GM23338 (cell line): Measurements from ENCODE around the gene MVB12B. TPM values are rescaled to one million over a fixed set of nuclear protein-coding genes. Genes with fewer than 3 reads are reported as not detected.
A peak's percentile ranks its signal among the peaks of the same experiment; 100 is the strongest.

ENCODE experiments used
- ATAC-seq: fragments of 200-7000 bp; cut with Tn5 transposase; 3 replicates; pipeline ENCODE4 v1.9.1; 2020
- DNase-seq: peaks from one replicate; pipeline ENCODE4 v3.0.0-alpha.2; 2015; ENCODE audit warnings: low spot score
- H2AFZ ChIP-seq: fragments of 200-600 bp; sonication (generic); 2 replicates; pipeline ENCODE4 v1.8.0; 2016; ENCODE audit warnings: antibody characterized with exemption, mild to moderate bottlenecking, moderate library complexity
- H3F3A ChIP-seq: fragments of 200-600 bp; sonication (generic); replicated peaks from 2 replicates; pipeline ENCODE4 v1.8.0; 2017; ENCODE audit warnings: antibody characterized with exemption, mixed run types, low read depth
- H3K27ac ChIP-seq: fragments of 200-600 bp; sonication (generic); 2 replicates; pipeline ENCODE4 v1.6.1; 2016; ENCODE audit warnings: low read depth
- H3K27me3 ChIP-seq: fragments of 200-600 bp; sonication (generic); 2 replicates; pipeline ENCODE4 v1.8.0; 2016; ENCODE audit warnings: mild to moderate bottlenecking, mixed run types, moderate library complexity; ENCODE audit not compliant: insufficient read depth
- H3K36me3 ChIP-seq: fragments of 200-600 bp; sonication (generic); 2 replicates; pipeline ENCODE4 v1.8.0; 2016; ENCODE audit warnings: mild to moderate bottlenecking; ENCODE audit not compliant: insufficient read depth
- H3K4me1 ChIP-seq: fragments of 200-600 bp; sonication (generic); 2 replicates; pipeline ENCODE4 v1.8.0; 2016; ENCODE audit warnings: mild to moderate bottlenecking, moderate library complexity; ENCODE audit not compliant: insufficient read depth
- H3K4me2 ChIP-seq: fragments of 200-600 bp; sonication (generic); 2 replicates; pipeline ENCODE4 v1.7.1; 2017; ENCODE audit warnings: mixed run types
- H3K4me3 ChIP-seq: fragments of 200-600 bp; sonication (generic); 2 replicates; pipeline ENCODE4 v1.6.1; 2016; ENCODE audit warnings: mixed run types
- H3K79me2 ChIP-seq: fragments of 200-600 bp; sonication (generic); replicated peaks from 2 replicates; pipeline ENCODE4 v1.8.0; 2017; ENCODE audit warnings: mild to moderate bottlenecking; ENCODE audit not compliant: insufficient read depth
- H3K9me2 ChIP-seq: fragments of 200-600 bp; sonication (generic); 2 replicates; pipeline ENCODE4 v1.8.0; 2017; ENCODE audit not compliant: insufficient read depth
- H4K20me1 ChIP-seq: fragments of 200-600 bp; sonication (generic); replicated peaks from 2 replicates; pipeline ENCODE4 v1.8.0; 2017; ENCODE audit warnings: mild to moderate bottlenecking; ENCODE audit not compliant: insufficient read depth
- H3K27ac Mint-ChIP-seq: 2 replicates; pipeline ENCODE4 v1.8.0; 2020; ENCODE audit warnings: inconsistent platforms, mild to moderate bottlenecking, moderate library complexity, mixed read lengths
- H3K27me3 Mint-ChIP-seq: 3 replicates; pipeline ENCODE4 v1.8.0; 2022; ENCODE audit warnings: low read depth, mild to moderate bottlenecking, moderate library complexity, mixed read lengths, inconsistent platforms; ENCODE audit not compliant: insufficient read depth, poor library complexity
- H3K36me3 Mint-ChIP-seq: 3 replicates; pipeline ENCODE4 v1.8.0; 2021; ENCODE audit warnings: low read depth, mild to moderate bottlenecking, inconsistent platforms, moderate library complexity, mixed read lengths
- H3K4me1 Mint-ChIP-seq: 3 replicates; pipeline ENCODE4 v1.8.0; 2020; ENCODE audit warnings: mild to moderate bottlenecking, inconsistent platforms, mixed read lengths
- H3K4me3 Mint-ChIP-seq: 3 replicates; pipeline ENCODE4 v1.8.0; 2021; ENCODE audit warnings: moderate library complexity, mild to moderate bottlenecking, inconsistent platforms, mixed read lengths
- H3K9me3 Mint-ChIP-seq: 3 replicates; pipeline ENCODE4 v1.8.0; 2020; ENCODE audit warnings: moderate library complexity, mild to moderate bottlenecking, inconsistent platforms, mixed read lengths
- CREB1 ChIP-seq: fragments of 250-450 bp; sonication (Bioruptor Pico); IDR thresholded peaks from 2 replicates; pipeline ENCODE4 v1.5.0; 2020; ENCODE audit warnings: low read depth, mild to moderate bottlenecking, moderate library complexity
- CTCF ChIP-seq, 2 experiments: fragments of 200-600 bp in 1 of 2; sonication (generic) in 1 of 2; conservative IDR thresholded peaks; 2 replicates each; pipeline versions ENCODE4 v1.5.1 to v1.6.1; 2016 to 2017; ENCODE audit warnings: antibody characterized with exemption in 2 of 2, low read depth in 2 of 2, mild to moderate bottlenecking in 2 of 2, moderate library complexity in 1 of 2
- ETS1 ChIP-seq: IDR thresholded peaks from 2 replicates; pipeline ENCODE4 v1.6.1; 2016; ENCODE audit warnings: antibody characterized with exemption
- EZH2 ChIP-seq: fragments of 200-600 bp; sonication (generic); IDR thresholded peaks from one replicate; pipeline ENCODE4 v1.8.0; 2017; ENCODE audit warnings: antibody characterized with exemption, mild to moderate bottlenecking, low read depth; ENCODE audit not compliant: unreplicated experiment
- EZH2phosphoT487 ChIP-seq: fragments of 200-600 bp; sonication (generic); IDR thresholded peaks from one replicate; pipeline ENCODE4 v1.8.1; 2018; ENCODE audit warnings: antibody characterized with exemption; ENCODE audit not compliant: unreplicated experiment
- JUNB ChIP-seq: IDR thresholded peaks from one replicate; pipeline ENCODE4 v1.6.1; 2016; ENCODE audit warnings: antibody characterized with exemption; ENCODE audit not compliant: unreplicated experiment
- NANOG ChIP-seq: IDR thresholded peaks from 2 replicates; pipeline ENCODE4 v1.6.1; 2016; ENCODE audit warnings: antibody characterized with exemption, borderline replicate concordance
- POLR2AphosphoS5 ChIP-seq: IDR thresholded peaks from 2 replicates; pipeline ENCODE4 v1.6.1; 2016; ENCODE audit warnings: antibody characterized with exemption, low read depth
- STAT1 ChIP-seq: IDR thresholded peaks from one replicate; pipeline ENCODE4 v1.6.1; 2016; ENCODE audit warnings: antibody characterized with exemption; ENCODE audit not compliant: unreplicated experiment
- ZNF331 ChIP-seq: fragments of 250-450 bp; sonication (Bioruptor Pico); IDR thresholded peaks from 2 replicates; pipeline ENCODE4 v1.5.0; 2020; ENCODE audit warnings: low read depth, mild to moderate bottlenecking, moderate library complexity
- polyA plus RNA-seq: library from polyadenylated mRNA; unstranded; fragments of >200 nt; fragmentation: Nextera tagmentation; extraction: Ambion mirVana; gene quantifications from 2 replicates; pipeline ENCODE4 v1.2.1, GENCODE V29; 2016
- total RNA-seq: library from RNA; depleted of rRNA; stranded (reverse); fragments of >200 nt; shearing (Covaris generic); gene quantifications from 2 replicates; pipeline ENCODE4 v1.2.3, GENCODE V29; 2014
- TF ChIP-seq, protein P1 (sequence below): fragments of 250-450 bp; sonication (Bioruptor Pico); IDR thresholded peaks from 2 replicates; pipeline ENCODE4 v1.5.0; 2020; ENCODE audit warnings: mild to moderate bottlenecking, moderate library complexity
- TF ChIP-seq, protein P2 (sequence below): IDR thresholded peaks from one replicate; pipeline ENCODE4 v1.6.1; 2018; ENCODE audit warnings: antibody characterized with exemption; ENCODE audit not compliant: unreplicated experiment

Gene MVB12B
- total and polyA plus RNA-seq, 2 experiments from 2014 or later = 1.9 to 6.6 TPM

DNA sequence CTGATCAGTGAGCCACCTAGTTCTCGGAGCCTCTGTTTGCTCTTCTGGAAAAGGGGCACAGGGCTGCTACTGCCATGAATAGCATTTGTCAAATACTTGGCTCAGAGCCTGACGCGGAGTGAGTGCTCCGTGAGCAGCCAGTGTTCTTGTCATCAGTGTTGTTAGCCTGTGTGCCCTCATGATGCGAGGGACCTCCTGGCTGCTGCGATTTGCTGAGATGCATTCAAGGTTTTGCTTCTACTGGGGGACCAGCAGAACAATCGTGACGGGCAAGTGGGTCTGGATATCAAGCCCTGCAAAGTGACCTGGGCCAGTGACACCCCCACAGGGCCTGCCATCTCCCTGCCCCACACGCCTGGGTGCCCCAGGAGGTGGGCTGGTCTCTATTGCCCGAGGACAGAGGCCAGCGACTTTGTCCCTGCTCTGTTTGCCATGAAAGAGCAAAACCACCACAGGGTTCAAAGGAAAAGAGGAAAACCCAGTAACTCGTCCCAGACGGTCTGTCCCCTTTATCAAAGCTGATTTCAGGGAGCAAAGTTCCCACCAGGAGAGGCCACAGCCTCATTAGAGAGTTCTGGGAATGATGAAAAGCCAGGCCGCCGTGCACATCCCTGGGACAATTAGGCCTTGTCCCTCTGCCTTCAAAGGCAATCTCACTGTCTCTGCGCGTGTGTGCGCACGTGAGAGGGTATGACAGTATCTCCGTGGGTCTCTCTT lies 200.6 kb downstream of the MVB12B start:
- ATAC-seq (no peak), DNase-seq (no peak)
- H3F3A ChIP-seq = no peaks in the 10 kb centered on the region
- H3K4me1 ChIP-seq = peaks cover 35% of the 10 kb centered on the region
- no peak overlapping the region for H3K4me3 ChIP-seq
- Mint-ChIP-seq H3K27ac (no peak overlapping the region), H3K27me3 (peaks cover 6% of the 10 kb centered on the region), H3K4me1 (peaks cover 44% of the 10 kb centered on the region), H3K9me3 (no peaks in the 10 kb centered on the region), H3K4me3 (no peak overlapping the region; the same call in 2 of the 3 replicates), H3K36me3 (no peaks in the 10 kb centered on the region)
- no peaks in the 10 kb centered on the region; the same call in 1 of the 2 replicates for H3K36me3 ChIP-seq
- no peaks in the 10 kb centered on the region for H3K9me2 ChIP-seq
- no peak overlapping the region for H3K27ac ChIP-seq
- H3K4me2 ChIP-seq = no peak overlapping the region
- no peaks in the 10 kb centered on the region for H3K79me2 ChIP-seq
- H4K20me1 ChIP-seq = no peaks in the 10 kb centered on the region
- H2AFZ ChIP-seq = peak overlapping the region; percentile 18; the same call in 1 of the 2 replicates
- H3K27me3 ChIP-seq = no peaks in the 10 kb centered on the region
- TF ChIP-seq, protein P1, sequence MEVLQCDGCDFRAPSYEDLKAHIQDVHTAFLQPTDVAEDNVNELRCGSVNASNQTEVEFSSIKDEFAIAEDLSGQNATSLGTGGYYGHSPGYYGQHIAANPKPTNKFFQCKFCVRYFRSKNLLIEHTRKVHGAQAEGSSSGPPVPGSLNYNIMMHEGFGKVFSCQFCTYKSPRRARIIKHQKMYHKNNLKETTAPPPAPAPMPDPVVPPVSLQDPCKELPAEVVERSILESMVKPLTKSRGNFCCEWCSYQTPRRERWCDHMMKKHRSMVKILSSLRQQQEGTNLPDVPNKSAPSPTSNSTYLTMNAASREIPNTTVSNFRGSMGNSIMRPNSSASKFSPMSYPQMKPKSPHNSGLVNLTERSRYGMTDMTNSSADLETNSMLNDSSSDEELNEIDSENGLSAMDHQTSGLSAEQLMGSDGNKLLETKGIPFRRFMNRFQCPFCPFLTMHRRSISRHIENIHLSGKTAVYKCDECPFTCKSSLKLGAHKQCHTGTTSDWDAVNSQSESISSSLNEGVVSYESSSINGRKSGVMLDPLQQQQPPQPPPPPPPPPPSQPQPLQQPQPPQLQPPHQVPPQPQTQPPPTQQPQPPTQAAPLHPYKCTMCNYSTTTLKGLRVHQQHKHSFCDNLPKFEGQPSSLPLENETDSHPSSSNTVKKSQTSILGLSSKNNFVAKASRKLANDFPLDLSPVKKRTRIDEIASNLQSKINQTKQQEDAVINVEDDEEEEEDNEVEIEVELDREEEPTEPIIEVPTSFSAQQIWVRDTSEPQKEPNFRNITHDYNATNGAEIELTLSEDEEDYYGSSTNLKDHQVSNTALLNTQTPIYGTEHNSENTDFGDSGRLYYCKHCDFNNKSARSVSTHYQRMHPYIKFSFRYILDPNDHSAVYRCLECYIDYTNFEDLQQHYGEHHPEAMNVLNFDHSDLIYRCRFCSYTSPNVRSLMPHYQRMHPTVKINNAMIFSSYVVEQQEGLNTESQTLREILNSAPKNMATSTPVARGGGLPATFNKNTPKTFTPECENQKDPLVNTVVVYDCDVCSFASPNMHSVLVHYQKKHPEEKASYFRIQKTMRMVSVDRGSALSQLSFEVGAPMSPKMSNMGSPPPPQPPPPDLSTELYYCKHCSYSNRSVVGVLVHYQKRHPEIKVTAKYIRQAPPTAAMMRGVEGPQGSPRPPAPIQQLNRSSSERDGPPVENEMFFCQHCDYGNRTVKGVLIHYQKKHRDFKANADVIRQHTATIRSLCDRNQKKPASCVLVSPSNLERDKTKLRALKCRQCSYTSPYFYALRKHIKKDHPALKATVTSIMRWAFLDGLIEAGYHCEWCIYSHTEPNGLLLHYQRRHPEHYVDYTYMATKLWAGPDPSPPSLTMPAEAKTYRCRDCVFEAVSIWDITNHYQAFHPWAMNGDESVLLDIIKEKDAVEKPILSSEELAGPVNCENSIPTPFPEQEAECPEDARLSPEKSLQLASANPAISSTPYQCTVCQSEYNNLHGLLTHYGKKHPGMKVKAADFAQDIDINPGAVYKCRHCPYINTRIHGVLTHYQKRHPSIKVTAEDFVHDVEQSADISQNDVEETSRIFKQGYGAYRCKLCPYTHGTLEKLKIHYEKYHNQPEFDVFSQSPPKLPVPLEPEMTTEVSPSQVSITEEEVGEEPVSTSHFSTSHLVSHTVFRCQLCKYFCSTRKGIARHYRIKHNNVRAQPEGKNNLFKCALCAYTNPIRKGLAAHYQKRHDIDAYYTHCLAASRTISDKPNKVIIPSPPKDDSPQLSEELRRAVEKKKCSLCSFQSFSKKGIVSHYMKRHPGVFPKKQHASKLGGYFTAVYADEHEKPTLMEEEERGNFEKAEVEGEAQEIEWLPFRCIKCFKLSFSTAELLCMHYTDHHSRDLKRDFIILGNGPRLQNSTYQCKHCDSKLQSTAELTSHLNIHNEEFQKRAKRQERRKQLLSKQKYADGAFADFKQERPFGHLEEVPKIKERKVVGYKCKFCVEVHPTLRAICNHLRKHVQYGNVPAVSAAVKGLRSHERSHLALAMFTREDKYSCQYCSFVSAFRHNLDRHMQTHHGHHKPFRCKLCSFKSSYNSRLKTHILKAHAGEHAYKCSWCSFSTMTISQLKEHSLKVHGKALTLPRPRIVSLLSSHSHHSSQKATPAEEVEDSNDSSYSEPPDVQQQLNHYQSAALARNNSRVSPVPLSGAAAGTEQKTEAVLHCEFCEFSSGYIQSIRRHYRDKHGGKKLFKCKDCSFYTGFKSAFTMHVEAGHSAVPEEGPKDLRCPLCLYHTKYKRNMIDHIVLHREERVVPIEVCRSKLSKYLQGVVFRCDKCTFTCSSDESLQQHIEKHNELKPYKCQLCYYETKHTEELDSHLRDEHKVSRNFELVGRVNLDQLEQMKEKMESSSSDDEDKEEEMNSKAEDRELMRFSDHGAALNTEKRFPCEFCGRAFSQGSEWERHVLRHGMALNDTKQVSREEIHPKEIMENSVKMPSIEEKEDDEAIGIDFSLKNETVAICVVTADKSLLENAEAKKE (CRISPR knock-in tag) = no peak
- TF ChIP-seq ZNF331 (CRISPR knock-in tag) (no peak), STAT1 (no peak), EZH2 (no peak), CREB1 (CRISPR knock-in tag) (no peak), NANOG (no peak), JUNB (no peak), CTCF (conservative IDR thresholded peaks at IDR 0.05; ENCODE audit: low read depth in 2 of 2) (no peak), EZH2phosphoT487 (no peak), ETS1 (no peak), POLR2AphosphoS5 (no peak)
- TF ChIP-seq, protein P2, sequence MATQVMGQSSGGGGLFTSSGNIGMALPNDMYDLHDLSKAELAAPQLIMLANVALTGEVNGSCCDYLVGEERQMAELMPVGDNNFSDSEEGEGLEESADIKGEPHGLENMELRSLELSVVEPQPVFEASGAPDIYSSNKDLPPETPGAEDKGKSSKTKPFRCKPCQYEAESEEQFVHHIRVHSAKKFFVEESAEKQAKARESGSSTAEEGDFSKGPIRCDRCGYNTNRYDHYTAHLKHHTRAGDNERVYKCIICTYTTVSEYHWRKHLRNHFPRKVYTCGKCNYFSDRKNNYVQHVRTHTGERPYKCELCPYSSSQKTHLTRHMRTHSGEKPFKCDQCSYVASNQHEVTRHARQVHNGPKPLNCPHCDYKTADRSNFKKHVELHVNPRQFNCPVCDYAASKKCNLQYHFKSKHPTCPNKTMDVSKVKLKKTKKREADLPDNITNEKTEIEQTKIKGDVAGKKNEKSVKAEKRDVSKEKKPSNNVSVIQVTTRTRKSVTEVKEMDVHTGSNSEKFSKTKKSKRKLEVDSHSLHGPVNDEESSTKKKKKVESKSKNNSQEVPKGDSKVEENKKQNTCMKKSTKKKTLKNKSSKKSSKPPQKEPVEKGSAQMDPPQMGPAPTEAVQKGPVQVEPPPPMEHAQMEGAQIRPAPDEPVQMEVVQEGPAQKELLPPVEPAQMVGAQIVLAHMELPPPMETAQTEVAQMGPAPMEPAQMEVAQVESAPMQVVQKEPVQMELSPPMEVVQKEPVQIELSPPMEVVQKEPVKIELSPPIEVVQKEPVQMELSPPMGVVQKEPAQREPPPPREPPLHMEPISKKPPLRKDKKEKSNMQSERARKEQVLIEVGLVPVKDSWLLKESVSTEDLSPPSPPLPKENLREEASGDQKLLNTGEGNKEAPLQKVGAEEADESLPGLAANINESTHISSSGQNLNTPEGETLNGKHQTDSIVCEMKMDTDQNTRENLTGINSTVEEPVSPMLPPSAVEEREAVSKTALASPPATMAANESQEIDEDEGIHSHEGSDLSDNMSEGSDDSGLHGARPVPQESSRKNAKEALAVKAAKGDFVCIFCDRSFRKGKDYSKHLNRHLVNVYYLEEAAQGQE = no peak
